Ecto neural progenitor cell (in vitro differentiated cells): ENCODE data around the gene CAPN9.
"Not testable (repeated sequence)": the region's sequence is repeated elsewhere in the genome, so short reads cannot be mapped to it uniquely, and the experiment has no call there.

Source experiments
- DNase-seq: peaks from one replicate; pipeline ENCODE4 v3.0.0-alpha.2; 2018; ENCODE audit warnings: low spot score

CAPN9 gene

GRCh38 chr1:230747127-230747730 lies at the start of gene CAPN9:
TSS of gene CAPN9 (plus strand) at chr1:230747388. CDS start at chr1:230747497, 109 bp downstream.
- no peak for DNase-seq

- no peak for DNase-seq
Measured at GRCh38 chr1:230698130-230698529, 49.1 kb upstream of the CAPN9 start.

- DNase-seq, result not testable (repeated sequence)
Measured at GRCh38 chr1:230698964-230699363, 48.2 kb upstream of the CAPN9 start.

GRCh38 chr1:230699716-230700115 lies 47.5 kb upstream of the CAPN9 start:
- DNase-seq, result no peak

GRCh38 chr1:230700132-230700531 lies 47.1 kb upstream of the CAPN9 start:
- DNase-seq, result no peak

- no peak for DNase-seq
Measured at GRCh38 chr1:230701434-230701833, 45.8 kb upstream of the CAPN9 start.

- no peak for DNase-seq
Measured at GRCh38 chr1:230701895-230702768, 45.1 kb upstream of the CAPN9 start.

- DNase-seq, result no peak
Measured at GRCh38 chr1:230702934-230703678, 44.1 kb upstream of the CAPN9 start.

GRCh38 chr1:230703679-230704385 lies 43.4 kb upstream of the CAPN9 start:
- no peak for DNase-seq

- no peak for DNase-seq
Measured at GRCh38 chr1:230704830-230705229, 42.4 kb upstream of the CAPN9 start.

- DNase-seq, result no peak
Measured at GRCh38 chr1:230705289-230706019, 41.7 kb upstream of the CAPN9 start.

- no peak for DNase-seq
Measured at GRCh38 chr1:230706020-230706699, 41.0 kb upstream of the CAPN9 start.

GRCh38 chr1:230706887-230707731 lies 40.1 kb upstream of the CAPN9 start:
- no peak for DNase-seq

- DNase-seq, result no peak
Measured at GRCh38 chr1:230707732-230708630, 39.2 kb upstream of the CAPN9 start.

- DNase-seq, result no peak
Measured at GRCh38 chr1:230708631-230709580, 38.3 kb upstream of the CAPN9 start.

- DNase-seq, result no peak
Measured at GRCh38 chr1:230709619-230710542, 37.3 kb upstream of the CAPN9 start.

GRCh38 chr1:230710543-230710904 lies 36.7 kb upstream of the CAPN9 start:
- DNase-seq, result no peak
